SK-N-SH treated with all-trans-retinoic acid at 6 μM for 48 hours (cell line): ENCODE data around the gene FREY1.

Source experiments
- BACH2 ChIP-seq: fragments of 250-450 bp; sonication (Bioruptor Pico); IDR thresholded peaks from 2 replicates; pipeline ENCODE4 v1.9.0; 2021; ENCODE audit warnings: mild to moderate bottlenecking, borderline replicate concordance
- TF ChIP-seq, protein P1 (sequence below): fragments of 250-450 bp; sonication (Bioruptor Pico); IDR thresholded peaks from 2 replicates; pipeline ENCODE4 v1.8.0; 2020; ENCODE audit warnings: mild to moderate bottlenecking, moderate library complexity, borderline replicate concordance

DNA sequence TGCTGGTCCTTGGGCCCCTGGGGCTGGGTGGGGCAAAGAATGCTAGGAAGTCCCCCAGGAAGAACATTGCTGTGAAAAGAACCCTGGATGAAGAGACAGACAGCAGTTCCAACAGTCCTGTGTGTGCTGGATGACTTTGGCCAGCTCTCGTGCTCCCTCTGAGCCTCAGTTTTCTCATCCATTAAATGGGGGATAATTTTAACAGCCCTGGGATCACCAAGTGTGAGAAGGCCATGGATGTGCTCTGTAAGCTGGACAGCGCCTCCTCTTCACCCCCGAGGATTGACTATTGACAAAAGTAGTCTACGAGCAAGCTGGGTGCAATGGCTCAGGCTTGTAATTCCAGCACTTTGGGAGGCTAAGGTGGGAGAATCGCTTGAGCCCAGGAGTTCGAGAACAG lies 17.9 kb upstream of the FREY1 start:
- TF ChIP-seq, protein P1, sequence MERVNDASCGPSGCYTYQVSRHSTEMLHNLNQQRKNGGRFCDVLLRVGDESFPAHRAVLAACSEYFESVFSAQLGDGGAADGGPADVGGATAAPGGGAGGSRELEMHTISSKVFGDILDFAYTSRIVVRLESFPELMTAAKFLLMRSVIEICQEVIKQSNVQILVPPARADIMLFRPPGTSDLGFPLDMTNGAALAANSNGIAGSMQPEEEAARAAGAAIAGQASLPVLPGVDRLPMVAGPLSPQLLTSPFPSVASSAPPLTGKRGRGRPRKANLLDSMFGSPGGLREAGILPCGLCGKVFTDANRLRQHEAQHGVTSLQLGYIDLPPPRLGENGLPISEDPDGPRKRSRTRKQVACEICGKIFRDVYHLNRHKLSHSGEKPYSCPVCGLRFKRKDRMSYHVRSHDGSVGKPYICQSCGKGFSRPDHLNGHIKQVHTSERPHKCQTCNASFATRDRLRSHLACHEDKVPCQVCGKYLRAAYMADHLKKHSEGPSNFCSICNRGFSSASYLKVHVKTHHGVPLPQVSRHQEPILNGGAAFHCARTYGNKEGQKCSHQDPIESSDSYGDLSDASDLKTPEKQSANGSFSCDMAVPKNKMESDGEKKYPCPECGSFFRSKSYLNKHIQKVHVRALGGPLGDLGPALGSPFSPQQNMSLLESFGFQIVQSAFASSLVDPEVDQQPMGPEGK (CRISPR knock-in tag): no peak
- TF ChIP-seq BACH2 (CRISPR knock-in tag): no peak
